ENCODE measurements around the gene STX16.
"Not testable (repeated sequence)": the region's sequence is repeated elsewhere in the genome, so short reads cannot be mapped to it uniquely, and the experiment has no call there.

The STX16 gene

GRCh38 chr20:58722877-58723627, 72.0 kb downstream of the STX16 start:
- DNase-seq (ENCODE audit: low read depth): no peak

GRCh38 chr20:58723628-58723984, 72.5 kb downstream of the STX16 start:
- no peak for DNase-seq (ENCODE audit: low read depth)

- DNase-seq (ENCODE audit: low read depth): not testable (repeated sequence)
Measured at GRCh38 chr20:58726156-58726555, 75.1 kb downstream of the STX16 start.

Data from ELR (cell line).